ENCODE measurements around the gene RUSF1. TPM values are rescaled to one million over a fixed set of nuclear protein-coding genes. Genes with fewer than 3 reads are reported as not detected.
A peak's percentile ranks its signal among the peaks of the same experiment; 100 is the strongest.
"Not testable (repeated sequence)": the region's sequence is repeated elsewhere in the genome, so short reads cannot be mapped to it uniquely, and the experiment has no call there.

The RUSF1 gene
- total RNA-seq, 6 donors from 2014 or later: 46.8 to 132 (median 80.6) TPM

DNA sequence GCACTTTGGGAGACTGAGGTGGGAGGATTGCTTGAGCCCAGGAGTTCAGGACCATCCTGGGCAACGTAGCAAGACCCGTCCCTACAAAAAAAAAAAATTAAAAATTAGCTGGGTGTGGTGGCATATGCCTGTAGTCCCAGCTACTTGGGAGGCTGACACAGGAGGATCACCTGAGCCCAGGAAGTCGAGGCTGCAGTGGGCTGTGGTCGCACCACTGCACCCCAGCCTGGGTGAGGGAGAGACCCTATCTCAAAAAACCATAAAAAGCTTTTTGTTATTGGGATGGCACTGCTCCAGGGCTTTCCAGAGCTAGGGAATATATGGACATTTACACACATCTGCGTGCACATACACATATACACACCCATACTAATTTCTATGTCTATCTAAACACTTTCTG, 57.0 kb downstream of the RUSF1 start:
- no peak for ATAC-seq (ENCODE audit: low FRiP score in 2 of 2)
- Histone ChIP-seq H3K4me3 (no peak overlapping the region), H3K27me3 (no peaks in the 10 kb centered on the region), H3K4me1 (peaks cover 28 to 46% (median 43%) of the 10 kb centered on the region in 4 donors), H3K27ac (no peak overlapping the region), H3K36me3 (no peaks in the 10 kb centered on the region), H3K9me3 (no peaks in the 10 kb centered on the region)
- no peak for DNase-seq
- no peak for TF ChIP-seq POLR2AphosphoS5 (IDR thresholded peaks at IDR 0.05)
- no peak for TF ChIP-seq CTCF (IDR thresholded peaks at IDR 0.05)
- TF ChIP-seq POLR2A (IDR thresholded peaks at IDR 0.05): no peak
- TF ChIP-seq EP300 (IDR thresholded peaks at IDR 0.05): no peak
- 78 to 88% methylated on average over 5 of the region's 5 CpGs for WGBS, 2 donors

DNA sequence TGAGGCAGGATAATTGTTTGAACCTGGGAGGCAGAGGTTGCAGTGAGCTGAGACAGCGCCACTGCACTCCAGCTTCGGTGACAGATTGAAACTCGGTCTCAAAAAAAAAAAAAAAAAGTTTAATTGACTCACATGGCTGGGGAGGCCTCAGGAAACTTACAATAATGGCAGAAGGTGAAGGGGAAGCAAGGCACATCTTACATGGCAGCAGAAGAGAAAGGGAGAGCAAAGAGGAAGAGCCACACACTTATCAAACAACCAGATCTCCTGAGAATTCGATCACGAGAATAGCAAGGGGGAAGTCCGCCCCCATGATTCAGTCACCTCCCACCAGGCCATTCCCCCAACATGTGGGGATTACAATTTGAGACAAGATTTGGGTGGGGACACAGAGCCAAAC, 62.3 kb downstream of the RUSF1 start:
- H3K4me1 ChIP-seq: peaks cover 3 to 13% (median 8%) of the 10 kb centered on the region in 4 donors
- not testable (repeated sequence) for ATAC-seq (ENCODE audit: low FRiP score in 2 of 2); H3K9me3 ChIP-seq; H3K4me3 ChIP-seq; H3K36me3 ChIP-seq; H3K27me3 ChIP-seq; DNase-seq; H3K27ac ChIP-seq
- WGBS, 2 donors: 70% methylated on average over 6 of the region's 6 CpGs

DNA sequence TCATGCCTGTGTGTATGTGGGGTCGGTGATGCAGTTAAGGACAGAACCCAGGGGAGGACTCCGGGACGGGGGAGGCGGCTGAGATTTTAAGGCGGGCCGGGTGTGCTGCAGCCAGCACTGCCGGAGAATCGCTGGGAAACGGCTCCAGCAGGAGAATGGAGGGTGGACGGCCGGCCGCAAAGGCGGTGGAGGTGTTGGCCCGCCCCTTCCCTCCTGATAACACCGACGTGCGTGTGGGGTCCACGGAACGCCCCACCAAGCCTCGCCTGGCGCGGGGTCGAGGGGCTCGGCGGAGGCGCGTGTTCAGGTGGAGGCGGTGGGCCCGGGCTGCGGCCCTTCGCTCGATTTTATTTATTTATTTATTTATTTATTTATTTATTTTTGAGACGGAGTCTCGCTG, 66.2 kb downstream of the RUSF1 start:
- peaks cover 3 to 13% (median 8%) of the 10 kb centered on the region in 4 donors for H3K4me1 ChIP-seq
- ATAC-seq (ENCODE audit: low FRiP score in 2 of 2) (peak in 1 of 2 donors; percentile 28), DNase-seq (peak in 1 of 2 donors; percentile 81)
- 75 to 81% methylated on average over 32 to 34 of the region's 34 CpGs for WGBS, 2 donors
- TF ChIP-seq POLR2AphosphoS5 (IDR thresholded peaks at IDR 0.05) (no peak), EP300 (IDR thresholded peaks at IDR 0.05) (no peak), CTCF (IDR thresholded peaks at IDR 0.05) (no peak), POLR2A (IDR thresholded peaks at IDR 0.05) (no peak)
- H3K27me3 ChIP-seq: no peaks in the 10 kb centered on the region
- H3K36me3 ChIP-seq: no peaks in the 10 kb centered on the region
- peak overlapping the region in 3 of 4 donors; percentile 60 to 83 (median 77) for H3K4me3 ChIP-seq
- H3K9me3 ChIP-seq: no peaks in the 10 kb centered on the region
- H3K27ac ChIP-seq: peak overlapping the region; percentile 85 to 91 (median 88)

- 86 to 90% methylated on average over 4 of the region's 4 CpGs for WGBS, 2 donors
- DNase-seq (no peak), ATAC-seq (ENCODE audit: low FRiP score in 2 of 2) (no peak)
- H3K27me3 ChIP-seq: no peaks in the 10 kb centered on the region
- H3K27ac ChIP-seq: no peak overlapping the region
- TF ChIP-seq POLR2AphosphoS5 (IDR thresholded peaks at IDR 0.05) (no peak), CTCF (IDR thresholded peaks at IDR 0.05) (no peak), POLR2A (IDR thresholded peaks at IDR 0.05) (no peak), EP300 (IDR thresholded peaks at IDR 0.05) (no peak)
- no peak overlapping the region for H3K4me3 ChIP-seq
- no peaks in the 10 kb centered on the region for H3K9me3 ChIP-seq
- H3K4me1 ChIP-seq: peaks cover 3 to 13% (median 8%) of the 10 kb centered on the region in 4 donors
- H3K36me3 ChIP-seq: no peaks in the 10 kb centered on the region
These were observed 67.5 kb downstream of the RUSF1 start for GRCh38 chr16:31440516-31441184.

DNA sequence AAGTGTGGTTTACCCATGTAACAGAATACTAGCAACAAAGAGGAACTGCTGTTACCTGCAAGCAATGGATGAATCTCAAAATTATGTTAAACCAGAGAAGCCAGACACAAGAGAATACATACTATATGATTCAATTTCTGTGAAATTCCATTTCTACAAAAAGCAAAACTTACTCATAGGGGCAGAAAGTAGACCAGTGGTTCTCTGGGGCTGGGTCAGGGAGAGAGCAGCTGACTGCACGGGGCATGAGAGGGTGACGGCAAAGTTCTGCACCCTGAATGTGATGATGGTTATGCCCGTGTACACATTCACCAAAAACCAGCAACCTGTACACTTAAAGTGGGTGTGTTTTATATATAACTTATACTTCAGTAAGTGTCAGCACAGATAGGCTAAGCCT, 68.7 kb downstream of the RUSF1 start:
- Histone ChIP-seq H3K36me3 (no peaks in the 10 kb centered on the region), H3K9me3 (no peaks in the 10 kb centered on the region), H3K27me3 (no peaks in the 10 kb centered on the region), H3K27ac (no peak overlapping the region), H3K4me1 (peaks cover 3 to 13% (median 8%) of the 10 kb centered on the region in 4 donors), H3K4me3 (no peak overlapping the region)
- no peak for DNase-seq
- ATAC-seq (ENCODE audit: low FRiP score in 2 of 2): no peak
- WGBS, 2 donors: 75 to 82% methylated on average over 3 of the region's 3 CpGs
- TF ChIP-seq EP300 (IDR thresholded peaks at IDR 0.05) (no peak), CTCF (IDR thresholded peaks at IDR 0.05) (no peak), POLR2A (IDR thresholded peaks at IDR 0.05) (no peak), POLR2AphosphoS5 (IDR thresholded peaks at IDR 0.05) (no peak)

Other genes starting within 250 kb of the RUSF1 start
- gene ITGAM, start 248.4 kb downstream of the RUSF1 start, total RNA-seq: 10 to 100 TPM; 12.3 to 65.2 (median 40.9) TPM
- gene ITGAX, start 153.2 kb downstream of the RUSF1 start, total RNA-seq: 100 to 1,000 TPM in 4 of 6 donors, 10 to 100 TPM in 2; 24.0 to 318 (median 134) TPM
- under 1 TPM in 3 of 6 donors, not detected in 3; 0.15 to 0.69 (median 0.52) TPM for gene ITGAD, start 115.1 kb downstream of the RUSF1 start, total RNA-seq
- gene COX6A2, start 80.0 kb downstream of the RUSF1 start, total RNA-seq: not detected
- 1 to 10 TPM in 1 of 6 donors, under 1 TPM in 4, not detected in 1; 0.30 to 1.0 (median 0.77) TPM for gene ZNF843, start 65.6 kb downstream of the RUSF1 start, total RNA-seq
- gene ARMC5, start 48.9 kb downstream of the RUSF1 start, total RNA-seq: 10 to 100 TPM in 5 of 6 donors, 1 to 10 TPM in 1; 6.6 to 18.9 (median 16.2) TPM
- gene TGFB1I1, start 36.2 kb downstream of the RUSF1 start, total RNA-seq: 10 to 100 TPM; 21.0 to 62.8 (median 27.8) TPM
- 1 to 10 TPM in 4 of 6 donors, under 1 TPM in 2; 0.84 to 3.3 (median 1.2) TPM for gene SLC5A2, start 25.3 kb downstream of the RUSF1 start, total RNA-seq
- gene AHSP, start 19.5 kb upstream of the RUSF1 start, total RNA-seq: not detected